HAP-1 (cell line): ENCODE data around the gene SVIP.

ENCODE experiments used
- DNase-seq, 2 experiments: peaks; one replicate each; pipeline ENCODE4 v3.0.0-alpha.2; 2016 to 2020; ENCODE audit warnings: low spot score in 2 of 2
- H3K27me3 ChIP-seq: fragments of 250-450 bp; sonication (Bioruptor Pico); 2 replicates; pipeline ENCODE4 v1.5.1; 2020; ENCODE audit warnings: low read depth, mild to moderate bottlenecking, moderate library complexity
- H3K36me3 ChIP-seq: fragments of 250-450 bp; sonication (Bioruptor Pico); replicated peaks from 2 replicates; pipeline ENCODE4 v1.5.1; 2020; ENCODE audit warnings: mild to moderate bottlenecking
- H3K4me1 ChIP-seq: fragments of 250-450 bp; sonication (Bioruptor Pico); 2 replicates; pipeline ENCODE4 v1.5.1; 2020; ENCODE audit warnings: mild to moderate bottlenecking
- H3K4me3 ChIP-seq: fragments of 250-450 bp; sonication (Bioruptor Pico); 2 replicates; pipeline ENCODE4 v1.5.1; 2020; ENCODE audit warnings: mild to moderate bottlenecking, moderate library complexity
- H3K9me3 ChIP-seq: fragments of 250-450 bp; sonication (Bioruptor Pico); 2 replicates; pipeline ENCODE4 v1.5.1; 2020; ENCODE audit warnings: mild to moderate bottlenecking, moderate library complexity
- in situ Hi-C: fragments of 300-500 bp; cut with MboI; formaldehyde crosslinking; loops from 3 replicates; pipeline ENCODE4 v1.14.3; 2020; ENCODE audit warnings: low sequenced_read_pairs, inconsistent platforms, mixed read lengths

The SVIP gene, protein sequence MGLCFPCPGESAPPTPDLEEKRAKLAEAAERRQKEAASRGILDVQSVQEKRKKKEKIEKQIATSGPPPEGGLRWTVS

DNA sequence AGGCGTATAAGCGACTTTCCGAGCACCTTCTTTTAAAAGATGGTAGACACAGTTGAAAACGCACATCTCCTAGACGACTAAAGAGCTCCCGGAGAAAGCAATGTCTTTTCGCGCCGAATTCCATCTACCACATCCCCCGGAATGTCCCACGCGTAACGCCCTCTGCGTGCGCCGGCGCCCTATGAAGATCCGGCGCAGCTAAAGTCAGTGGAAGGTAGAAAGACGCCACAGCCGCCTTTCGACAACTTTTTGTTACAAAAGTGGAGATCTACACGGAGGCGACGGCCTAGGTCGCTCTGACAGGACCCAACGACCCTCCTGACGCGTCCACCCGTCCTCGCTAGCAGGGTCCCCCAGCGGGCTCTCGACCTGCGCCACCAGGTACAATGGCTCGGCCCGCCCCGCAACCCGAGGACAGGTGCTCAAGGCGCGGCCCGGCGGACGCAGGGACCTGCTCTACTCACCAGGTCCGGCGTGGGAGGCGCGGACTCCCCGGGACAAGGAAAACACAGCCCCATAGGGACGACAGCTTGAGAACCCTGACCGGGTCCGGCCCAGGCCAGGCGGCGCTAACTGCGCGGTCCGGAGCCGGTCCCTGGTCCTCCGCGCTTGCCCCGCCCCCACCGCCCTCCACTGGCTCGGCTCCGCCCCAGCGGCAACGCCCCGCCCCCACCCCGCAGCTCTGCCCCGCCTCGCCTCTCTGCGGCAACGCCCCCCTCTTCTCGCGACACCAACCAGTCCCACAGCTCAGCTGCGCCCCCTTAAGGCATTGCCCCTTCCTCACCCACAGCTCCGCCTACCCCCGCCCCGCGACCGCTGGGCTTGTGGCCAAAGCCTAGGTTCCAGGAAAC is at the start of gene SVIP:
Gene SVIP, minus strand, starts transcription at position 571 of the 851 bp plus-strand sequence. Its CDS starts 53 bp downstream, at position 518.
- in situ Hi-C loops: no loop called here
- peak; percentile 86 to 98 for DNase-seq

DNA sequence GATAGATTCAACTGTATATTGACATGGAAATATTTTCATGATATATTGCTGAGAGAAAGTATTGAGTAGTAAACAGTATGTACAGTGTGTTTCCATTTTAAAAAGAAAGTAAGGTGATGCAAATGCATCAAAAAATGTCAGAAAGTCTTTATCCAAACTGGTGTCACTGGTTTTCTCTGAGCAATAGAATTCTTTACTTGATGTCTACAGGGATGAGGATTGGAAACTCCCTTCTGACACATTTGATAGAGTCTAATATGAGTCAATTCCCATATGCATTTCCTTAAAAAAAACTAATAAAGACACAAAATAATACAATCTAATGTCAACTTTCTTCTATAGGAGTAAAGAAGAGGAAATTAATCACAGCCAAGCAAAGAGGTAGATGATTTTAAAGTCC is 49.0 kb upstream of the SVIP start:
- Histone ChIP-seq H3K9me3 (no peaks in the 10 kb centered on the region), H3K27me3 (no peaks in the 10 kb centered on the region), H3K36me3 (no peaks in the 10 kb centered on the region), H3K4me3 (no peak overlapping the region), H3K4me1 (no peaks in the 10 kb centered on the region)
- DNase-seq: no peak
- in situ Hi-C loops: no loop called here

More for the DNA sequence above, at the start of gene SVIP:
- H3K27me3 ChIP-seq: no peaks in the 10 kb centered on the region
- peak within 1 kb of the TSS; percentile 91 for H3K4me3 ChIP-seq
- peaks cover 5% of the 10 kb centered on the region; the same call in 1 of the 2 replicates for H3K4me1 ChIP-seq
- H3K9me3 ChIP-seq: no peaks in the 10 kb centered on the region
- peaks cover 14% of the 10 kb centered on the region for H3K36me3 ChIP-seq

DNA sequence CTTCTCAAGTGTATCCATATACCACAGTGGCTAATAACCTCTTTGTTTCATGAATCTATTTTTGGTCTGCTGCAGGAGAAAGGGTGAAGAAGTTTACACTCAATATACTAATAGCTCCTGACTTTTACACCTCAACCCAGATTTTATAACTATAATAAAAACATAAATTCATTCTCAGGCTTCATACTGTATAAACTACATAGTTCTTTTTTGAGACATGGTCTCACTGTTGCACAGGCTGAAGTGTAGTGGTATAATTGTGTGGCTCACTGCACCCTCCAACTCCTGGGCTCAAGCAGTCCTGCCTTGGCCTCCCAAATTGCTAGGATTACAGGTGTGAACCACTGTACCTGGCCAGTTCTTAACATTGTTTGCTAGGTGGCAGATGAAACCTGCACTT is 48.4 kb upstream of the SVIP start:
- Histone ChIP-seq H3K36me3 (no peaks in the 10 kb centered on the region), H3K4me1 (no peaks in the 10 kb centered on the region), H3K4me3 (no peak overlapping the region), H3K9me3 (no peaks in the 10 kb centered on the region), H3K27me3 (no peaks in the 10 kb centered on the region)
- in situ Hi-C loops: no loop called here
- DNase-seq: no peak

DNA sequence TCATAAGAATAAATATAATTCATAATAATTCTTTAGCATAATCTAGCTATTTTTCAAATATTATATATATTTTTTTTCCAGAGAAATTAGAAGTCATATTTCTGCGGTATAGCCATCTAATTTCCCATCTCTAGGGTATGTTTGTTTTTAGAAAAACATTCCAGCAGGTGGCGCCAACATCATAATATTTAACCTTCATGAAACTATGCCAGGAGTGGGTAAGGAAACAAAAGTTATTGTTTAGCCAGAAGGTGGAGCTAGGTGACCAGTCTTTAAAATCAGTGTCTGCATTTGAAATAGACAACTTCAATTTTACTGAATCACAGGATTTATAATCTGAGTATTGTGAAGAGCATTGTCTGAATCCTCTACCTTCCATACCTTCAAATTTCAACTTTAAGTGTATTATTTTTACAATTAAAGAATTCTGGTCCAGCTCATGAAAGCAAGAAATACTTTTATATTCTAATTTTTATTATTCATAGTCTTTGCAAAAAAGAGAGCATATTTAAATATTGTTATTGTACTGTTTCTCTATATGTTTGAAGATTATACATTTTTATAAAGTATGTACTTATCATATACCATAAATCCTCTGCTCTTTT is 46.4 kb upstream of the SVIP start:
- Histone ChIP-seq H3K27me3 (no peaks in the 10 kb centered on the region), H3K9me3 (no peaks in the 10 kb centered on the region), H3K4me3 (no peak overlapping the region), H3K4me1 (no peaks in the 10 kb centered on the region), H3K36me3 (no peaks in the 10 kb centered on the region)
- in situ Hi-C loops: no loop called here
- DNase-seq: peak; percentile 84 to 89

DNA sequence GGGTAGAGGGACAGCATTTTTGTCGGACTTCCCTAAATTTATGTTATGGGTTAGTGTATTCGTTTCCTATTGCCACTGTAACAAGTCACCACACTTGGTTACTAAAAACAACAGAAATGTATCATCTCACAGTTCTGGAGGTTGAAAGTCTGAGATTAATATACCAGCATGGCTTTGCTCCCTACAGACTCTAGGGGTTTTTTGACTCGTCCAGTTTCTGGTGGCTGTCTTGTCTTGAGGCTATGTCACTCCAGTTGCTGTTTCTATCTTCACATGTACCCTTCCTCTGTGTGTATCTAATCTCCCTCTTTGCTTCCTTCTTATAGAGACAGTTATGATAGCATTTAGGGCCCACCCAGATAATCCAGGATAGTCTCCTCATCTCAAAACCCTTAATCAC is 39.7 kb upstream of the SVIP start:
- in situ Hi-C loops: no loop called here
- Histone ChIP-seq H3K36me3 (no peaks in the 10 kb centered on the region), H3K4me1 (no peaks in the 10 kb centered on the region), H3K27me3 (no peaks in the 10 kb centered on the region), H3K9me3 (peaks cover 2% of the 10 kb centered on the region; the same call in 1 of the 2 replicates), H3K4me3 (no peak overlapping the region)
- no peak for DNase-seq

DNA sequence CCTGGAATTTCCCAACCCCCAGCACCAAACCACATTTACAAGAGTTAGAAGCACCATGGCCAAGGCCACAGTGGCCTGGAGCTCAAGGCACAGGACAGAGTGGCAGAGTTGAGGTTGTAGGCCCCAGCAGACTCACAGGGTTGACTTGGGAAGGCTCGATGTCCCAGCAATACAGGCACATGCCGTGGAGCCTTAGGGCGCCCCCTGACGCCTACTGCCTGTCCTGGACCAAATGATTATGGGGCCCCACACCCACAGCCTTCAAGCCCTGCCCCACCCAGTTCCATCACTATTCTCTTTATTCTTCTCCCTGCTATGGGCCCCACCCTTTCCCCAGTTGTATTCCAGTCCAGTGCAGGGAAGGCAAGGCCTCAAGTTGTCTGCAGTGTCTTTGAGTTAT is 30.6 kb upstream of the SVIP start, which contains the start of gene CCDC179:
Gene CCDC179, minus strand, starts transcription at position 234 of the 400 bp plus-strand sequence. Its CDS starts 53 bp downstream, at position 181.
- in situ Hi-C loops: no loop called here
- Histone ChIP-seq H3K9me3 (peaks cover 2% of the 10 kb centered on the region; the same call in 1 of the 2 replicates), H3K4me1 (peaks cover 3% of the 10 kb centered on the region; the same call in 1 of the 2 replicates), H3K36me3 (no peaks in the 10 kb centered on the region), H3K4me3 (no peak within 1 kb of the TSS), H3K27me3 (no peaks in the 10 kb centered on the region)
- no peak for DNase-seq

DNA sequence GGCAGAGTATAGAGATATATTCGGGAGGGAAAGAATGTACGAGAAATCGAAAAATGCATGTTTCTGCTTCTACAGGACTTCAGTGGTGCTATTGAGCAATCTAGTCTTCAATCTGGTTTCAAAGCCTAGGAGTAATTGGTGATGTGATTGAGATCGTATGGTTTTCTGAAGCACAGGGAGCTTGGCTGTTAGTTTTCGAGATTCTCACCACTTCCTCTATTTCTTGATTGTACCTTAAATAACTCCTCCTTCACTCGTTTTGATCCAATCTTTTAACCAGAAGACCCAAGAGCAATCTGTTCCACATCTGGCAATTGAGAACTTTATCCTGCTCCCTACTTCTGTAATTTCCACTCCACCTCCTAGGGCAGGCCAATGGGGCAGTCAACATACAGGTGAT is 30.2 kb upstream of the SVIP start:
- DNase-seq: no peak
- in situ Hi-C loops: no loop called here
- H3K27me3 ChIP-seq: no peaks in the 10 kb centered on the region

DNA sequence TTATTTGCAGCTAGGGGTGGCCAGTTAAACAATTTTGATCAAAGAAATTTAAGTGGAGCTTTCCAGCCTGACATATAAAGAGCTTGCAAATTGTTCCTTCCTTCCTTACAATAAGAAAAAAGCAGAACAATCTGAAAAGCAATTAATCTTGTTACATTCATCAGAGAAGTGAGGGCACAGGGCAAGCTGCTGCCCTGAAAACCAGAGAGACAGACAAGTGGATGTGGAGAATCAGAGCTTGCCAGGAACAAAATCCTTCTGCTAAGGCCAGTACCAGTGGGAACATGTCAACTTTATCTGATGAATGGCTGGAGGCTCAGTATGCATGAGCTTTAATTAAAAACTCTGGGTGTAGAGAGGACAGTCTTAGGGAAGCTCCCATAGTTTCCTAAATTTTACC is 21.9 kb upstream of the SVIP start:
- in situ Hi-C loops: no loop called here
- no peak for DNase-seq
- no peaks in the 10 kb centered on the region for H3K27me3 ChIP-seq
- H3K9me3 ChIP-seq: no peaks in the 10 kb centered on the region
- H3K4me1 ChIP-seq: no peaks in the 10 kb centered on the region
- H3K4me3 ChIP-seq: no peak overlapping the region
- H3K36me3 ChIP-seq: no peaks in the 10 kb centered on the region

More for the DNA sequence above, 30.2 kb upstream of the SVIP start:
- H3K36me3 ChIP-seq: no peaks in the 10 kb centered on the region
- H3K9me3 ChIP-seq: peaks cover under 1% of the 10 kb centered on the region; the same call in 1 of the 2 replicates
- H3K4me3 ChIP-seq: no peak overlapping the region
- H3K4me1 ChIP-seq: peaks cover 3% of the 10 kb centered on the region; the same call in 1 of the 2 replicates

DNA sequence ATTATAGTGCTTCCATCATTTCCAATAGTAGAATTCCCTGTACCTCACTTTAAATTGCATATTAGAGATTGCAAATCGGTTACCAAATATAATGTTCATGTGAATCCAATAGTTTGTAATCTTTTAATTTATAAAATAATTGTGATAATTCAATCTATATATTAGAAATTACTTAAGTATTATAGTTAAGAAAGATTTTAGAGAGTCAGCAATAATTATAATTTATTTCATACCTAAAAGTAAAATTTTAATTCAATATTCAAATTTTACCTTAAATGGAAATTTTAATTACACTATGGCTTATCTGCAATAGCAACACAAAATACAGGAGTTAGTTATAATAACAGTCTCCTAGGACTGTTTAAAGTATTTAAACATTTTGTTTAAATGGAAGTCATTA is 17.1 kb upstream of the SVIP start:
- no peaks in the 10 kb centered on the region for H3K27me3 ChIP-seq
- H3K36me3 ChIP-seq: no peaks in the 10 kb centered on the region
- no peak for DNase-seq
- H3K9me3 ChIP-seq: no peaks in the 10 kb centered on the region
- H3K4me1 ChIP-seq: no peaks in the 10 kb centered on the region
- no peak overlapping the region for H3K4me3 ChIP-seq
- in situ Hi-C loops: no loop called here

DNA sequence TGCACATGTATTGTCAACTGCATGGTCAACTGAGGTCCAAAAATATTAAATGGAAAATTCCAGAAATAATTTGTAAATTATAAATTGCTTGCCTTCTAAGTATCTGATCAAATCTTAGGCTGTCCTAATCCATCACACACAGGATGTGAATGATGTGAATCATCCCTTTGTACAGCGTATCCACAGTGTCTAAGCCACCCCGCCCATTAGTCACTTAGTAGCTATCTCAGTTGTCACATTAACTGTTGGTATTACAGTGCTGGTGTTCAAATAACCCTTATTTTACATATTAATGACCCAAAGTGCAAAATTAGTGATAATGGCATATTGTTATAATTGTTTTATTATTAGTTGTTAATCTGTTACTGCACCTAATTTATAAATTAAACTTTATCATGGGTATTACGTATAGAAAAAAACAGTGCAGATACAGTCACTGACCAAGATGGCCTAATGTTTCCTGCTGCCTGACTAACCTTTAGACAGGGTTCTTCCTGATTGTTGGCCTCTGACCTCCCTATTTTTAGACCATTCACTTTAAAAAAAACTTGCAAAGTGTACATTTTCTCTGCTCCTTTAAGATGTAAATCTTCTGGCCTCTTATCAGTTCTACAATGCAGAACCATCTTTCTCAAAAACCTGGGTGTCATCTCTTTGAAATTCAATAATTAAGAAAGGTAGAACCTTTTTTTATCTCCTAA is 2.9 kb upstream of the SVIP start:
- H3K9me3 ChIP-seq: no peaks in the 10 kb centered on the region
- H3K4me1 ChIP-seq: peaks cover 5% of the 10 kb centered on the region; the same call in 1 of the 2 replicates
- H3K36me3 ChIP-seq: no peaks in the 10 kb centered on the region
- DNase-seq: no peak
- H3K27me3 ChIP-seq: no peaks in the 10 kb centered on the region
- in situ Hi-C loops: no loop called here
- no peak overlapping the region for H3K4me3 ChIP-seq

DNA sequence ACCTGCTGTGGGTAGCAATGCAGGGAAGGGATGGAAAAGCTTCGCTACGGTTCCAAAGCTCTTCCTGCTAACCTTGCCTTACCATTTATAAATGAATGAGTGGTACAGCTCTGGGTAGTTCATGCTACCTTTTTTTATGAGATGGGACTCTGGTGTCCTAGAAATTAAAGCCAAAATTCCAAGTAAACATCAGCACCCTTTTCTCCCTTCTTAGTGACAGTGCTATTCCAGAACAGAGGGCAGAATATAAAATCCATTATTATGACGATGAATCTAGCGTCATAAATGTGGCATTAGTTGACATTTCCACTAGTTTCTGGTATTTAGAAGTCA is 447 bp upstream of the SVIP start:
- no peaks in the 10 kb centered on the region for H3K9me3 ChIP-seq
- in situ Hi-C loops: no loop called here
- no peaks in the 10 kb centered on the region for H3K27me3 ChIP-seq
- peaks cover 13% of the 10 kb centered on the region for H3K36me3 ChIP-seq
- peaks cover 5% of the 10 kb centered on the region; the same call in 1 of the 2 replicates for H3K4me1 ChIP-seq
- DNase-seq: no peak
- H3K4me3 ChIP-seq: no peak overlapping the region

DNA sequence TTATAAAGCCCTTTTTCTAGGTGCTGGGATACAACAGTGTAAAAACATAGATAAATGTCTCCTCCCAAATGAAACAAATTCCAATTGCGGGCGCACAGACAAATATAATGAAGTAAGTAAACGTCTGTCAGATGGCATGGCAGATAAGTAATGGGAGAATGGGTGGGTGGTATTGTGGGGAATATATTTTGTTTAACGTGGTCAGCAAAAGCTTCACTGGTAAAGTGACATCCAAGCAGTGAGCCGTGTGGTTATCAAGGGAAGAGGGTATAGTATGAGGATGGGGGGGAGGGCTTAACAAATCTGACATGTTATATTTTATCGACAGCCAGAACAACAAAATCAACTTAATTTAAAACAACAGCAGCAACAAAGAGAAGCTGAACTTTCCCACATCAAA is 1.2 kb downstream of the SVIP start:
- Histone ChIP-seq H3K36me3 (peaks cover 18% of the 10 kb centered on the region), H3K4me3 (peak overlapping the region; percentile 91), H3K4me1 (peaks cover 5% of the 10 kb centered on the region; the same call in 1 of the 2 replicates), H3K27me3 (no peaks in the 10 kb centered on the region), H3K9me3 (no peaks in the 10 kb centered on the region)
- in situ Hi-C loops: no loop called here
- DNase-seq: no peak

DNA sequence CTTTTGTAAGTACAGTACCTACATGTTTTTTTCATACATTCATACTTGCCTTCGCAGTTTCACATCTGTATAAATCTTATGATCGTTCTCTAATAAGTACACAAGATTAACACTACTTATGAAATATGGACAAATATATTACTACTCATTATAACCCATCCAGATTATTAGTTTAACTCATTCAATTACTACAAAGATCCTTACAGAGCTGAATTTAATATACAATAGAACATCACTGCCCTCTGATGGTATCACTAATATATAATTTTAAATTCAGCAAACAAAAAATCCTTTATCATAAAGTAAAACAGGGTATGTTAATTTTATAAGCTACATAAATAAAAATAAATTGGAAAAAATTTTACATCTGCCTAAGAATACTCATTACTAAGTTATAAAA is 7.4 kb downstream of the SVIP start:
- Histone ChIP-seq H3K4me3 (no peak overlapping the region), H3K27me3 (no peaks in the 10 kb centered on the region), H3K4me1 (no peaks in the 10 kb centered on the region), H3K9me3 (no peaks in the 10 kb centered on the region), H3K36me3 (peaks cover 48% of the 10 kb centered on the region)
- no peak for DNase-seq
- in situ Hi-C loops: no loop called here
